HepG2 (cell line): ENCODE data around the gene STIMATE. TPM values are rescaled to one million over a fixed set of nuclear protein-coding genes. Genes with fewer than 3 reads are reported as not detected.

ENCODE experiments used
- ATAC-seq: fragments of 200-7000 bp; cut with Tn5 transposase; 3 replicates; pipeline ENCODE4 v1.9.1; 2020; ENCODE audit warnings: mild to moderate bottlenecking, moderate library complexity
- BruUV-seq: library from RNA; stranded (reverse); fragments of 400-500 nt; replicated peaks from 2 replicates; lab custom pipeline; 2021; lab: Mats Ljungman, UMichigan
- CTCF ChIA-PET: fragments of 300-600 bp; formaldehyde crosslinking; extraction: SDS; loops from one replicate; lab custom pipeline; 2021; ENCODE audit warnings: low total read pairs, inconsistent platforms, low intra/inter-chr PET ratio; lab: Yijun Ruan, JAX
- POLR2A ChIA-PET: fragments of 350-600 bp; sonication (Branson Sonifier 250); formaldehyde crosslinking; loops from one replicate; lab custom pipeline; 2020; ENCODE audit warnings: antibody characterized with exemption, inconsistent platforms; lab: Yijun Ruan, JAX
- DNase-seq: peaks from one replicate; pipeline ENCODE4 v3.0.0-alpha.2; 2015; ENCODE audit warnings: low spot score
- FAIRE-seq: peaks from 3 replicates; lab custom pipeline; 2011; peaks lifted over from hg19 to GRCh38; lab: Jason Lieb, UNC
- H2AFZ ChIP-seq: one replicate; pipeline ENCODE4 v1.6.1; 2011; ENCODE audit warnings: low read length, inconsistent platforms
- H3K27ac ChIP-seq: fragments of 300-600 bp; 3 replicates; pipeline ENCODE4 v1.8.0; 2011; ENCODE audit warnings: mixed run types, mild to moderate bottlenecking, mixed read lengths, low read length, inconsistent platforms; ENCODE audit not compliant: insufficient read depth; ENCODE audit errors: extremely low read length
- H3K27me3 ChIP-seq, 2 experiments: fragments of 200-600 bp in 1 of 2; 2 replicates in 1 of 2; 3 replicates in 1 of 2; pipeline versions ENCODE4 v1.6.0 to v1.8.0; 2011; ENCODE audit warnings: low read length in 2 of 2, mild to moderate bottlenecking in 2 of 2, moderate library complexity in 2 of 2, inconsistent platforms in 1 of 2; ENCODE audit not compliant: insufficient read depth in 2 of 2, control insufficient read depth in 1 of 2
- H3K36me3 ChIP-seq, 2 experiments: fragments of 200-600 bp in 1 of 2; replicated peaks in 1 of 2; 2 replicates in 1 of 2; 3 replicates in 1 of 2; pipeline versions ENCODE4 v1.5.1 to v1.8.0; 2011; ENCODE audit warnings: low read length in 2 of 2, inconsistent platforms in 1 of 2; ENCODE audit not compliant: insufficient read depth in 2 of 2, control insufficient read depth in 1 of 2
- H3K4me1 ChIP-seq: 2 replicates; pipeline ENCODE4 v1.5.1; 2012; ENCODE audit warnings: low read length, inconsistent platforms; ENCODE audit not compliant: insufficient read depth
- H3K4me2 ChIP-seq: 2 replicates; pipeline ENCODE4 v1.6.0; 2011; ENCODE audit warnings: low read depth, low read length, inconsistent platforms
- H3K4me3 ChIP-seq, 3 experiments: fragments of 200-600 bp in 1 of 3; sonication (generic), shearing (Covaris generic) in 1 of 3; replicated peaks in 1 of 3; 2 replicates each; pipeline ENCODE4 v1.5.1; 2011 to 2016; ENCODE audit warnings: low read length in 3 of 3, inconsistent platforms in 2 of 3, low read depth in 2 of 3, mild to moderate bottlenecking in 2 of 3, control low read depth in 1 of 3, mixed read lengths in 1 of 3; ENCODE audit not compliant: insufficient read depth in 1 of 3
- H3K79me2 ChIP-seq: one replicate; pipeline ENCODE4 v1.6.1; 2011; ENCODE audit warnings: low read length, inconsistent platforms; ENCODE audit not compliant: insufficient read depth
- H3K9ac ChIP-seq: 2 replicates; pipeline ENCODE4 v1.6.0; 2011; ENCODE audit warnings: mild to moderate bottlenecking, low read depth, low read length, inconsistent platforms; ENCODE audit not compliant: insufficient read depth
- H3K9me3 ChIP-seq: 2 replicates; pipeline ENCODE4 v1.5.1; 2012; ENCODE audit warnings: mild to moderate bottlenecking, low read length
- H4K20me1 ChIP-seq: 2 replicates; pipeline ENCODE4 v1.6.0; 2011; ENCODE audit warnings: inconsistent platforms, mild to moderate bottlenecking, low read length, moderate library complexity; ENCODE audit not compliant: insufficient read depth
- AHR ChIP-seq: IDR thresholded peaks from 2 replicates; pipeline ENCODE4 v1.6.1; 2018; ENCODE audit warnings: missing genetic modification reagents, missing compliant biosample characterization
- ERF ChIP-seq: IDR thresholded peaks from 2 replicates; pipeline ENCODE4 v1.6.1; 2018; ENCODE audit warnings: missing biosample characterization, missing genetic modification reagents
- FOXP1 ChIP-seq, 2 experiments: fragments of 450-650 bp in 1 of 2; IDR thresholded peaks; 2 replicates each; pipeline ENCODE4 v1.6.1; 2017 to 2018; ENCODE audit warnings: antibody characterized with exemption in 1 of 2
- HES4 ChIP-seq: sonication (generic); formaldehyde crosslinking; IDR thresholded peaks from 2 replicates; pipeline ENCODE4 v1.9.0; 2021; ENCODE audit warnings: mild to moderate bottlenecking, missing genetic modification reagents, borderline replicate concordance
- HOXA3 ChIP-seq: sonication (generic); formaldehyde crosslinking; IDR thresholded peaks from 2 replicates; pipeline ENCODE4 v1.5.0; 2020; ENCODE audit warnings: missing genetic modification reagents
- NCOA5 ChIP-seq: sonication (generic); formaldehyde crosslinking; IDR thresholded peaks from 2 replicates; pipeline ENCODE4 v1.4.0; 2020; ENCODE audit warnings: missing genetic modification reagents
- NFIC ChIP-seq: IDR thresholded peaks from 2 replicates; pipeline ENCODE4 v1.6.1; 2012; ENCODE audit warnings: mild to moderate bottlenecking, low read length, inconsistent platforms
- NR1H2 ChIP-seq: sonication (generic); formaldehyde crosslinking; IDR thresholded peaks from 2 replicates; pipeline ENCODE4 v1.8.1; 2022; ENCODE audit warnings: low read depth, missing genetic modification reagents, borderline replicate concordance
- NR2C2 ChIP-seq: sonication (generic); formaldehyde crosslinking; IDR thresholded peaks from 2 replicates; pipeline ENCODE4 v1.4.0; 2020; ENCODE audit warnings: missing genetic modification reagents, mild to moderate bottlenecking, moderate library complexity, borderline replicate concordance
- SMAD9 ChIP-seq: sonication (generic); formaldehyde crosslinking; IDR thresholded peaks from 2 replicates; pipeline ENCODE4 v1.5.1; 2020; ENCODE audit warnings: mild to moderate bottlenecking, missing genetic modification reagents
- SNRNP70 ChIP-seq: fragments of 200-400 bp; formaldehyde crosslinking; IDR thresholded peaks from 2 replicates; pipeline ENCODE4 v1.6.1; 2017; ENCODE audit warnings: mild to moderate bottlenecking, low read depth, low read length, moderate library complexity
- TBX2 ChIP-seq: sonication (generic); formaldehyde crosslinking; IDR thresholded peaks from 2 replicates; pipeline ENCODE4 v1.5.0; 2020; ENCODE audit warnings: missing genetic modification reagents, mild to moderate bottlenecking, borderline replicate concordance
- TOE1 ChIP-seq: sonication (generic); formaldehyde crosslinking; IDR thresholded peaks from 2 replicates; pipeline ENCODE4 v1.4.0; 2020; ENCODE audit warnings: mild to moderate bottlenecking, missing genetic modification reagents
- ZNF18 ChIP-seq: sonication (generic); formaldehyde crosslinking; IDR thresholded peaks from 2 replicates; pipeline ENCODE4 v1.8.0; 2022; ENCODE audit warnings: mild to moderate bottlenecking, missing genetic modification reagents; ENCODE audit not compliant: insufficient replicate concordance
- ZNF180 ChIP-seq: sonication (generic); formaldehyde crosslinking; IDR thresholded peaks from 2 replicates; pipeline ENCODE4 v1.4.0; 2020; ENCODE audit warnings: low read depth, missing genetic modification reagents, borderline replicate concordance
- ZNF292 ChIP-seq: sonication (generic); formaldehyde crosslinking; IDR thresholded peaks from 2 replicates; pipeline ENCODE4 v1.8.1; 2022; ENCODE audit warnings: mild to moderate bottlenecking, low read depth, missing genetic modification reagents, borderline replicate concordance
- ZNF850 ChIP-seq: sonication (generic); formaldehyde crosslinking; conservative IDR thresholded peaks from 2 replicates; pipeline ENCODE4 v1.9.0; 2021; ENCODE audit warnings: mild to moderate bottlenecking, missing genetic modification reagents
- WGBS: methylation state at CpG from one replicate; pipeline ENCODE4 v1.1.6; 2017; ENCODE audit warnings: low lambda C conversion rate; 5-methylcytosine and 5-hydroxymethylcytosine counted together
- in situ Hi-C: cut with HindIII; loops from 2 replicates; pipeline ENCODE4 v1.10.0; 2017; ENCODE audit warnings: low pct_unique_long_range_greater_than_20kb; ENCODE audit not compliant: extremely low pct_ligation_motif_present
- intact Hi-C: fragments of 100-400 bp; cut with micrococcal nuclease; formaldehyde crosslinking; loops from one replicate; pipeline ENCODE4 v1.10.0; 2022; ENCODE audit not compliant: unreplicated experiment
- polyA plus RNA-seq, 8 experiments: library from polyadenylated mRNA; depleted of rRNA in 3 of 8; stranded (reverse) in 7 of 8; unstranded in 1 of 8; fragments of >200 nt; fragmentation: Illumina TruSeq in 4 of 8; extraction: Trizol in 4 of 8; gene quantifications; 2 replicates each; pipeline versions ENCODE4 v1.2.1 to v1.2.3, GENCODE V29; 2011 to 2016; ENCODE audit warnings: low read depth in 4 of 8, missing spikeins in 1 of 8, mixed read lengths in 1 of 8; ENCODE audit not compliant: insufficient read depth in 1 of 8
- total RNA-seq, 5 experiments: library from RNA; depleted of rRNA; stranded (reverse); fragments of >200 nt; fragmentation: Illumina TruSeq; extraction: Trizol; gene quantifications; 2 replicates each; pipeline ENCODE4 v1.2.3, GENCODE V29; 2016; ENCODE audit warnings: low read depth in 1 of 5
- TF ChIP-seq, protein P1 (sequence below): sonication (generic); formaldehyde crosslinking; IDR thresholded peaks from 2 replicates; pipeline ENCODE4 v1.4.0; 2020; ENCODE audit warnings: mild to moderate bottlenecking, missing genetic modification reagents, borderline replicate concordance
- TF ChIP-seq, protein P2 (sequence below): sonication (generic); formaldehyde crosslinking; IDR thresholded peaks from 2 replicates; pipeline ENCODE4 v1.4.0; 2020; ENCODE audit warnings: missing genetic modification reagents, low read depth, mild to moderate bottlenecking, borderline replicate concordance

STIMATE gene
- total and polyA plus RNA-seq, 2 of the 13 experiments (the other 11 are each of a cell fraction or from before 2014, with no cell fraction given), result 5.7 to 11.7 TPM

- no peak for TF ChIP-seq NR2C2 (CRISPR knock-in tag)
Measured at GRCh38 chr3:52923963-52924362, 26.6 kb upstream of the STIMATE start (continued).

DNA sequence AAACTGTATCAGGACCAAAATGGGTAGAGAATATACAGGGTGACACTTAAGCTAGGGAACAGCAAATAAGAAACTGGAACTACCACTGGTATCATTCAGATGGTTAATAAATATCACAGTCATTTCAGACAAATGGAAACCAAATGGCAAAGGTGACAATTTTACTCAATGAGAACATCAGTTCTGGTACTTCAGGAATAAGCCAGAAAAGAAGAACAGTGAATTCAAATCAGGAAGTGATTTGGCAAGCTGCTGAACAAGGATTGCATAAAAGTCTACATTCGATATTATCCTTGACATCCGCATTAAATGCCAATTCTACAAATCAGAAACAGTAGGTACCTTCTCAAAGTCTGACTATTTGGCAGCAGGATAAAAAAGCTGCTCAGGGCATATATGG, 23.5 kb upstream of the STIMATE start:
- Histone ChIP-seq H3K9ac (no peak overlapping the region), H3K4me2 (no peak overlapping the region), H3K27me3 (no peaks in the 10 kb centered on the region), H3K4me1 (no peaks in the 10 kb centered on the region), H3K9me3 (no peaks in the 10 kb centered on the region), H4K20me1 (no peaks in the 10 kb centered on the region), H2AFZ (no peak overlapping the region), H3K4me3 (no peak overlapping the region), H3K36me3 (peaks cover 2 to 55% of the 10 kb centered on the region in 2 experiments), H3K27ac (no peak overlapping the region), H3K79me2 (no peaks in the 10 kb centered on the region)
- TF ChIP-seq SMAD9 (CRISPR knock-in tag) (no peak), TBX2 (CRISPR knock-in tag) (no peak), NCOA5 (CRISPR knock-in tag) (no peak), HES4 (CRISPR knock-in tag) (no peak), ZNF292 (CRISPR knock-in tag) (no peak), ZNF18 (no peak), SNRNP70 (no peak), FOXP1 (IDR thresholded peaks at IDR 0.05) (no peak), FOXP1 (CRISPR knock-in tag; IDR thresholded peaks at IDR 0.05) (no peak), NR1H2 (CRISPR knock-in tag) (no peak), NFIC (no peak), ZNF850 (CRISPR knock-in tag) (no peak), ERF (no peak), HOXA3 (CRISPR knock-in tag) (no peak), TOE1 (no peak), ZNF180 (CRISPR knock-in tag) (no peak), AHR (CRISPR knock-in tag) (no peak)
- TF ChIP-seq, protein P1, sequence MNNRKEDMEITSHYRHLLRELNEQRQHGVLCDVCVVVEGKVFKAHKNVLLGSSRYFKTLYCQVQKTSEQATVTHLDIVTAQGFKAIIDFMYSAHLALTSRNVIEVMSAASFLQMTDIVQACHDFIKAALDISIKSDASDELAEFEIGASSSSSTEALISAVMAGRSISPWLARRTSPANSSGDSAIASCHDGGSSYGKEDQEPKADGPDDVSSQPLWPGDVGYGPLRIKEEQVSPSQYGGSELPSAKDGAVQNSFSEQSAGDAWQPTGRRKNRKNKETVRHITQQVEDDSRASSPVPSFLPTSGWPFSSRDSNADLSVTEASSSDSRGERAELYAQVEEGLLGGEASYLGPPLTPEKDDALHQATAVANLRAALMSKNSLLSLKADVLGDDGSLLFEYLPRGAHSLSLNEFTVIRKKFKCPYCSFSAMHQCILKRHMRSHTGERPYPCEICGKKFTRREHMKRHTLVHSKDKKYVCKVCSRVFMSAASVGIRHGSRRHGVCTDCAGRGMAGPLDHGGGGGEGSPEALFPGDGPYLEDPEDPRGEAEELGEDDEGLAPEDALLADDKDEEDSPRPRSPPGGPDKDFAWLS (CRISPR knock-in tag), result no peak
- TF ChIP-seq, protein P2, sequence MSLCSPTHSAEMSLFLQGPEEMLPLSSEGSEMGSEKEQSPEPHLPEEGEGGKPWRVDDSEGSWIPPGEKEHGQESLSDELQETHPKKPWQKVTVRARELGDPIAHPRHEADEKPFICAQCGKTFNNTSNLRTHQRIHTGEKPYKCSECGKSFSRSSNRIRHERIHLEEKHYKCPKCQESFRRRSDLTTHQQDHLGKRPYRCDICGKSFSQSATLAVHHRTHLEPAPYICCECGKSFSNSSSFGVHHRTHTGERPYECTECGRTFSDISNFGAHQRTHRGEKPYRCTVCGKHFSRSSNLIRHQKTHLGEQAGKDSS (CRISPR knock-in tag), result no peak
- in situ Hi-C loops, result no loop called here
- DNase-seq, result no peak
- ATAC-seq, result no peak
- POLR2A ChIA-PET, result no interaction called here
- intact Hi-C loops, result no loop called here
- CTCF ChIA-PET, result no interaction called here
- peak; percentile 8 for FAIRE-seq
- no TSS peak for BruUV-seq
- 97% methylated on average over 2 of the region's 2 CpGs for WGBS
